GM23338 (cell line): ENCODE measurements around the gene C13orf46. TPM values are rescaled to one million over a fixed set of nuclear protein-coding genes. Genes with fewer than 3 reads are reported as not detected.

Source experiments
- ATAC-seq: fragments of 200-7000 bp; cut with Tn5 transposase; 3 replicates; pipeline ENCODE4 v1.9.1; 2020
- DNase-seq: peaks from one replicate; pipeline ENCODE4 v3.0.0-alpha.2; 2015; ENCODE audit warnings: low spot score
- H2AFZ ChIP-seq: fragments of 200-600 bp; sonication (generic); 2 replicates; pipeline ENCODE4 v1.8.0; 2016; ENCODE audit warnings: antibody characterized with exemption, mild to moderate bottlenecking, moderate library complexity
- H3F3A ChIP-seq: fragments of 200-600 bp; sonication (generic); replicated peaks from 2 replicates; pipeline ENCODE4 v1.8.0; 2017; ENCODE audit warnings: antibody characterized with exemption, mixed run types, low read depth
- H3K27ac ChIP-seq: fragments of 200-600 bp; sonication (generic); 2 replicates; pipeline ENCODE4 v1.6.1; 2016; ENCODE audit warnings: low read depth
- H3K27me3 ChIP-seq: fragments of 200-600 bp; sonication (generic); 2 replicates; pipeline ENCODE4 v1.8.0; 2016; ENCODE audit warnings: mild to moderate bottlenecking, mixed run types, moderate library complexity; ENCODE audit not compliant: insufficient read depth
- H3K36me3 ChIP-seq: fragments of 200-600 bp; sonication (generic); 2 replicates; pipeline ENCODE4 v1.8.0; 2016; ENCODE audit warnings: mild to moderate bottlenecking; ENCODE audit not compliant: insufficient read depth
- H3K4me1 ChIP-seq: fragments of 200-600 bp; sonication (generic); 2 replicates; pipeline ENCODE4 v1.8.0; 2016; ENCODE audit warnings: mild to moderate bottlenecking, moderate library complexity; ENCODE audit not compliant: insufficient read depth
- H3K4me2 ChIP-seq: fragments of 200-600 bp; sonication (generic); 2 replicates; pipeline ENCODE4 v1.7.1; 2017; ENCODE audit warnings: mixed run types
- H3K4me3 ChIP-seq: fragments of 200-600 bp; sonication (generic); 2 replicates; pipeline ENCODE4 v1.6.1; 2016; ENCODE audit warnings: mixed run types
- H3K79me2 ChIP-seq: fragments of 200-600 bp; sonication (generic); replicated peaks from 2 replicates; pipeline ENCODE4 v1.8.0; 2017; ENCODE audit warnings: mild to moderate bottlenecking; ENCODE audit not compliant: insufficient read depth
- H3K9me2 ChIP-seq: fragments of 200-600 bp; sonication (generic); 2 replicates; pipeline ENCODE4 v1.8.0; 2017; ENCODE audit not compliant: insufficient read depth
- H4K20me1 ChIP-seq: fragments of 200-600 bp; sonication (generic); replicated peaks from 2 replicates; pipeline ENCODE4 v1.8.0; 2017; ENCODE audit warnings: mild to moderate bottlenecking; ENCODE audit not compliant: insufficient read depth
- H3K27ac Mint-ChIP-seq: 2 replicates; pipeline ENCODE4 v1.8.0; 2020; ENCODE audit warnings: inconsistent platforms, mild to moderate bottlenecking, moderate library complexity, mixed read lengths
- H3K27me3 Mint-ChIP-seq: 3 replicates; pipeline ENCODE4 v1.8.0; 2022; ENCODE audit warnings: low read depth, mild to moderate bottlenecking, moderate library complexity, mixed read lengths, inconsistent platforms; ENCODE audit not compliant: insufficient read depth, poor library complexity
- H3K36me3 Mint-ChIP-seq: 3 replicates; pipeline ENCODE4 v1.8.0; 2021; ENCODE audit warnings: low read depth, mild to moderate bottlenecking, inconsistent platforms, moderate library complexity, mixed read lengths
- H3K4me1 Mint-ChIP-seq: 3 replicates; pipeline ENCODE4 v1.8.0; 2020; ENCODE audit warnings: mild to moderate bottlenecking, inconsistent platforms, mixed read lengths
- H3K4me3 Mint-ChIP-seq: 3 replicates; pipeline ENCODE4 v1.8.0; 2021; ENCODE audit warnings: moderate library complexity, mild to moderate bottlenecking, inconsistent platforms, mixed read lengths
- H3K9me3 Mint-ChIP-seq: 3 replicates; pipeline ENCODE4 v1.8.0; 2020; ENCODE audit warnings: moderate library complexity, mild to moderate bottlenecking, inconsistent platforms, mixed read lengths
- CREB1 ChIP-seq: fragments of 250-450 bp; sonication (Bioruptor Pico); IDR thresholded peaks from 2 replicates; pipeline ENCODE4 v1.5.0; 2020; ENCODE audit warnings: low read depth, mild to moderate bottlenecking, moderate library complexity
- EZH2 ChIP-seq: fragments of 200-600 bp; sonication (generic); IDR thresholded peaks from one replicate; pipeline ENCODE4 v1.8.0; 2017; ENCODE audit warnings: antibody characterized with exemption, mild to moderate bottlenecking, low read depth; ENCODE audit not compliant: unreplicated experiment
- EZH2phosphoT487 ChIP-seq: fragments of 200-600 bp; sonication (generic); IDR thresholded peaks from one replicate; pipeline ENCODE4 v1.8.1; 2018; ENCODE audit warnings: antibody characterized with exemption; ENCODE audit not compliant: unreplicated experiment
- JUNB ChIP-seq: IDR thresholded peaks from one replicate; pipeline ENCODE4 v1.6.1; 2016; ENCODE audit warnings: antibody characterized with exemption; ENCODE audit not compliant: unreplicated experiment
- NANOG ChIP-seq: IDR thresholded peaks from 2 replicates; pipeline ENCODE4 v1.6.1; 2016; ENCODE audit warnings: antibody characterized with exemption, borderline replicate concordance
- POLR2AphosphoS5 ChIP-seq: IDR thresholded peaks from 2 replicates; pipeline ENCODE4 v1.6.1; 2016; ENCODE audit warnings: antibody characterized with exemption, low read depth
- STAT1 ChIP-seq: IDR thresholded peaks from one replicate; pipeline ENCODE4 v1.6.1; 2016; ENCODE audit warnings: antibody characterized with exemption; ENCODE audit not compliant: unreplicated experiment
- ZNF114 ChIP-seq: fragments of 250-450 bp; sonication (Bioruptor Pico); IDR thresholded peaks from 2 replicates; pipeline ENCODE4 v1.5.0; 2020; ENCODE audit warnings: mild to moderate bottlenecking, moderate library complexity
- polyA plus RNA-seq: library from polyadenylated mRNA; unstranded; fragments of >200 nt; fragmentation: Nextera tagmentation; extraction: Ambion mirVana; gene quantifications from 2 replicates; pipeline ENCODE4 v1.2.1, GENCODE V29; 2016
- total RNA-seq: library from RNA; depleted of rRNA; stranded (reverse); fragments of >200 nt; shearing (Covaris generic); gene quantifications from 2 replicates; pipeline ENCODE4 v1.2.3, GENCODE V29; 2014
- TF ChIP-seq, protein P1 (sequence below), 2 experiments: fragments of 200-600 bp in 1 of 2; sonication (generic) in 1 of 2; conservative IDR thresholded peaks; 2 replicates each; pipeline versions ENCODE4 v1.5.1 to v1.6.1; 2016 to 2017; ENCODE audit warnings: antibody characterized with exemption in 2 of 2, low read depth in 2 of 2, mild to moderate bottlenecking in 2 of 2, moderate library complexity in 1 of 2
- TF ChIP-seq, protein P2 (sequence below): fragments of 250-450 bp; sonication (Bioruptor Pico); IDR thresholded peaks from 2 replicates; pipeline ENCODE4 v1.5.0; 2020; ENCODE audit warnings: mild to moderate bottlenecking, moderate library complexity
- TF ChIP-seq, protein P3 (sequence below): IDR thresholded peaks from one replicate; pipeline ENCODE4 v1.6.1; 2018; ENCODE audit warnings: antibody characterized with exemption; ENCODE audit not compliant: unreplicated experiment

The C13orf46 gene
- total and polyA plus RNA-seq, 2 experiments from 2014 or later, result 0.44 to 1.5 TPM

GRCh38 chr13:113935001-113935844 is 38.7 kb downstream of the C13orf46 start (continued):
- TF ChIP-seq ZNF114 (CRISPR knock-in tag), result no peak
- no peak for TF ChIP-seq CREB1 (CRISPR knock-in tag)
- no peak for TF ChIP-seq POLR2AphosphoS5
- TF ChIP-seq STAT1, result no peak
- no peak for TF ChIP-seq EZH2phosphoT487
- no peak for TF ChIP-seq EZH2
- TF ChIP-seq JUNB, result no peak

DNA sequence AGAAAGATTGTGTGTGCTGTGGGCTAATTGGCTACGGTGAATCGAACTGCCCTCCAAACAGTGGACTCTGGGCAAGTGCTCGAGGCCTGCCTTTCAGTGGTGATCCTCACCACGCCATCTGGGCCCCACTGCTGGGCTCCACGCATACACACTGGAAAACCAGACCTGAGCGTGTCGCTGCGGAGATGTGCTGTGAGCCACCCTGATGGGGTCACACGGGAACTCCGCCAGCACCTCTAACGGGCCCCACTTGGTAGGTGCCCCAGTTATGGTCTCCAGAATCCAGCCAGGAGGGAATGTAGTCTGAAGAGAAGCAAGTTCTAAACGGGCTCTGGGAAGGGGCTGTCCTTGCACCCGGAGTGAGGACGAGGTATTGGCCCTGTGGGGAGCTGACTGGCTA is 39.3 kb downstream of the C13orf46 start:
- ATAC-seq, result no peak
- H4K20me1 ChIP-seq, result no peaks in the 10 kb centered on the region
- H3F3A ChIP-seq, result no peaks in the 10 kb centered on the region
- Mint-ChIP-seq H3K9me3 (no peaks in the 10 kb centered on the region), H3K27me3 (peaks cover 18% of the 10 kb centered on the region), H3K4me3 (no peak overlapping the region), H3K36me3 (no peaks in the 10 kb centered on the region), H3K4me1 (peaks cover 11% of the 10 kb centered on the region), H3K27ac (no peak overlapping the region)
- H2AFZ ChIP-seq, result no peak overlapping the region
- H3K79me2 ChIP-seq, result no peaks in the 10 kb centered on the region
- H3K27me3 ChIP-seq, result no peaks in the 10 kb centered on the region
- no peaks in the 10 kb centered on the region for H3K9me2 ChIP-seq
- no peak overlapping the region for H3K27ac ChIP-seq
- no peak for DNase-seq
- no peaks in the 10 kb centered on the region for H3K36me3 ChIP-seq
- no peak overlapping the region for H3K4me3 ChIP-seq
- H3K4me1 ChIP-seq, result no peaks in the 10 kb centered on the region
- H3K4me2 ChIP-seq, result no peak overlapping the region
- no peak for TF ChIP-seq CREB1 (CRISPR knock-in tag)
- TF ChIP-seq, protein P1, sequence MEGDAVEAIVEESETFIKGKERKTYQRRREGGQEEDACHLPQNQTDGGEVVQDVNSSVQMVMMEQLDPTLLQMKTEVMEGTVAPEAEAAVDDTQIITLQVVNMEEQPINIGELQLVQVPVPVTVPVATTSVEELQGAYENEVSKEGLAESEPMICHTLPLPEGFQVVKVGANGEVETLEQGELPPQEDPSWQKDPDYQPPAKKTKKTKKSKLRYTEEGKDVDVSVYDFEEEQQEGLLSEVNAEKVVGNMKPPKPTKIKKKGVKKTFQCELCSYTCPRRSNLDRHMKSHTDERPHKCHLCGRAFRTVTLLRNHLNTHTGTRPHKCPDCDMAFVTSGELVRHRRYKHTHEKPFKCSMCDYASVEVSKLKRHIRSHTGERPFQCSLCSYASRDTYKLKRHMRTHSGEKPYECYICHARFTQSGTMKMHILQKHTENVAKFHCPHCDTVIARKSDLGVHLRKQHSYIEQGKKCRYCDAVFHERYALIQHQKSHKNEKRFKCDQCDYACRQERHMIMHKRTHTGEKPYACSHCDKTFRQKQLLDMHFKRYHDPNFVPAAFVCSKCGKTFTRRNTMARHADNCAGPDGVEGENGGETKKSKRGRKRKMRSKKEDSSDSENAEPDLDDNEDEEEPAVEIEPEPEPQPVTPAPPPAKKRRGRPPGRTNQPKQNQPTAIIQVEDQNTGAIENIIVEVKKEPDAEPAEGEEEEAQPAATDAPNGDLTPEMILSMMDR (conservative IDR thresholded peaks at IDR 0.05; ENCODE audit: low read depth in 2 of 2), result no peak
- no peak for TF ChIP-seq STAT1
- no peak for TF ChIP-seq JUNB
- no peak for TF ChIP-seq ZNF114 (CRISPR knock-in tag)
- TF ChIP-seq NANOG, result no peak
- TF ChIP-seq, protein P2, sequence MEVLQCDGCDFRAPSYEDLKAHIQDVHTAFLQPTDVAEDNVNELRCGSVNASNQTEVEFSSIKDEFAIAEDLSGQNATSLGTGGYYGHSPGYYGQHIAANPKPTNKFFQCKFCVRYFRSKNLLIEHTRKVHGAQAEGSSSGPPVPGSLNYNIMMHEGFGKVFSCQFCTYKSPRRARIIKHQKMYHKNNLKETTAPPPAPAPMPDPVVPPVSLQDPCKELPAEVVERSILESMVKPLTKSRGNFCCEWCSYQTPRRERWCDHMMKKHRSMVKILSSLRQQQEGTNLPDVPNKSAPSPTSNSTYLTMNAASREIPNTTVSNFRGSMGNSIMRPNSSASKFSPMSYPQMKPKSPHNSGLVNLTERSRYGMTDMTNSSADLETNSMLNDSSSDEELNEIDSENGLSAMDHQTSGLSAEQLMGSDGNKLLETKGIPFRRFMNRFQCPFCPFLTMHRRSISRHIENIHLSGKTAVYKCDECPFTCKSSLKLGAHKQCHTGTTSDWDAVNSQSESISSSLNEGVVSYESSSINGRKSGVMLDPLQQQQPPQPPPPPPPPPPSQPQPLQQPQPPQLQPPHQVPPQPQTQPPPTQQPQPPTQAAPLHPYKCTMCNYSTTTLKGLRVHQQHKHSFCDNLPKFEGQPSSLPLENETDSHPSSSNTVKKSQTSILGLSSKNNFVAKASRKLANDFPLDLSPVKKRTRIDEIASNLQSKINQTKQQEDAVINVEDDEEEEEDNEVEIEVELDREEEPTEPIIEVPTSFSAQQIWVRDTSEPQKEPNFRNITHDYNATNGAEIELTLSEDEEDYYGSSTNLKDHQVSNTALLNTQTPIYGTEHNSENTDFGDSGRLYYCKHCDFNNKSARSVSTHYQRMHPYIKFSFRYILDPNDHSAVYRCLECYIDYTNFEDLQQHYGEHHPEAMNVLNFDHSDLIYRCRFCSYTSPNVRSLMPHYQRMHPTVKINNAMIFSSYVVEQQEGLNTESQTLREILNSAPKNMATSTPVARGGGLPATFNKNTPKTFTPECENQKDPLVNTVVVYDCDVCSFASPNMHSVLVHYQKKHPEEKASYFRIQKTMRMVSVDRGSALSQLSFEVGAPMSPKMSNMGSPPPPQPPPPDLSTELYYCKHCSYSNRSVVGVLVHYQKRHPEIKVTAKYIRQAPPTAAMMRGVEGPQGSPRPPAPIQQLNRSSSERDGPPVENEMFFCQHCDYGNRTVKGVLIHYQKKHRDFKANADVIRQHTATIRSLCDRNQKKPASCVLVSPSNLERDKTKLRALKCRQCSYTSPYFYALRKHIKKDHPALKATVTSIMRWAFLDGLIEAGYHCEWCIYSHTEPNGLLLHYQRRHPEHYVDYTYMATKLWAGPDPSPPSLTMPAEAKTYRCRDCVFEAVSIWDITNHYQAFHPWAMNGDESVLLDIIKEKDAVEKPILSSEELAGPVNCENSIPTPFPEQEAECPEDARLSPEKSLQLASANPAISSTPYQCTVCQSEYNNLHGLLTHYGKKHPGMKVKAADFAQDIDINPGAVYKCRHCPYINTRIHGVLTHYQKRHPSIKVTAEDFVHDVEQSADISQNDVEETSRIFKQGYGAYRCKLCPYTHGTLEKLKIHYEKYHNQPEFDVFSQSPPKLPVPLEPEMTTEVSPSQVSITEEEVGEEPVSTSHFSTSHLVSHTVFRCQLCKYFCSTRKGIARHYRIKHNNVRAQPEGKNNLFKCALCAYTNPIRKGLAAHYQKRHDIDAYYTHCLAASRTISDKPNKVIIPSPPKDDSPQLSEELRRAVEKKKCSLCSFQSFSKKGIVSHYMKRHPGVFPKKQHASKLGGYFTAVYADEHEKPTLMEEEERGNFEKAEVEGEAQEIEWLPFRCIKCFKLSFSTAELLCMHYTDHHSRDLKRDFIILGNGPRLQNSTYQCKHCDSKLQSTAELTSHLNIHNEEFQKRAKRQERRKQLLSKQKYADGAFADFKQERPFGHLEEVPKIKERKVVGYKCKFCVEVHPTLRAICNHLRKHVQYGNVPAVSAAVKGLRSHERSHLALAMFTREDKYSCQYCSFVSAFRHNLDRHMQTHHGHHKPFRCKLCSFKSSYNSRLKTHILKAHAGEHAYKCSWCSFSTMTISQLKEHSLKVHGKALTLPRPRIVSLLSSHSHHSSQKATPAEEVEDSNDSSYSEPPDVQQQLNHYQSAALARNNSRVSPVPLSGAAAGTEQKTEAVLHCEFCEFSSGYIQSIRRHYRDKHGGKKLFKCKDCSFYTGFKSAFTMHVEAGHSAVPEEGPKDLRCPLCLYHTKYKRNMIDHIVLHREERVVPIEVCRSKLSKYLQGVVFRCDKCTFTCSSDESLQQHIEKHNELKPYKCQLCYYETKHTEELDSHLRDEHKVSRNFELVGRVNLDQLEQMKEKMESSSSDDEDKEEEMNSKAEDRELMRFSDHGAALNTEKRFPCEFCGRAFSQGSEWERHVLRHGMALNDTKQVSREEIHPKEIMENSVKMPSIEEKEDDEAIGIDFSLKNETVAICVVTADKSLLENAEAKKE (CRISPR knock-in tag), result no peak
- TF ChIP-seq, protein P3, sequence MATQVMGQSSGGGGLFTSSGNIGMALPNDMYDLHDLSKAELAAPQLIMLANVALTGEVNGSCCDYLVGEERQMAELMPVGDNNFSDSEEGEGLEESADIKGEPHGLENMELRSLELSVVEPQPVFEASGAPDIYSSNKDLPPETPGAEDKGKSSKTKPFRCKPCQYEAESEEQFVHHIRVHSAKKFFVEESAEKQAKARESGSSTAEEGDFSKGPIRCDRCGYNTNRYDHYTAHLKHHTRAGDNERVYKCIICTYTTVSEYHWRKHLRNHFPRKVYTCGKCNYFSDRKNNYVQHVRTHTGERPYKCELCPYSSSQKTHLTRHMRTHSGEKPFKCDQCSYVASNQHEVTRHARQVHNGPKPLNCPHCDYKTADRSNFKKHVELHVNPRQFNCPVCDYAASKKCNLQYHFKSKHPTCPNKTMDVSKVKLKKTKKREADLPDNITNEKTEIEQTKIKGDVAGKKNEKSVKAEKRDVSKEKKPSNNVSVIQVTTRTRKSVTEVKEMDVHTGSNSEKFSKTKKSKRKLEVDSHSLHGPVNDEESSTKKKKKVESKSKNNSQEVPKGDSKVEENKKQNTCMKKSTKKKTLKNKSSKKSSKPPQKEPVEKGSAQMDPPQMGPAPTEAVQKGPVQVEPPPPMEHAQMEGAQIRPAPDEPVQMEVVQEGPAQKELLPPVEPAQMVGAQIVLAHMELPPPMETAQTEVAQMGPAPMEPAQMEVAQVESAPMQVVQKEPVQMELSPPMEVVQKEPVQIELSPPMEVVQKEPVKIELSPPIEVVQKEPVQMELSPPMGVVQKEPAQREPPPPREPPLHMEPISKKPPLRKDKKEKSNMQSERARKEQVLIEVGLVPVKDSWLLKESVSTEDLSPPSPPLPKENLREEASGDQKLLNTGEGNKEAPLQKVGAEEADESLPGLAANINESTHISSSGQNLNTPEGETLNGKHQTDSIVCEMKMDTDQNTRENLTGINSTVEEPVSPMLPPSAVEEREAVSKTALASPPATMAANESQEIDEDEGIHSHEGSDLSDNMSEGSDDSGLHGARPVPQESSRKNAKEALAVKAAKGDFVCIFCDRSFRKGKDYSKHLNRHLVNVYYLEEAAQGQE, result no peak
- TF ChIP-seq EZH2, result no peak
- TF ChIP-seq EZH2phosphoT487, result no peak
- TF ChIP-seq POLR2AphosphoS5, result no peak
